NCI-H82 (cell line): ENCODE measurements around the gene GRIA4.

Experiments
- DNase-seq: peaks from one replicate; lab custom pipeline; 2025; lab: John Stamatoyannopoulos, UW

Gene GRIA4

GRCh38 chr11:105609832-105610781, at the start of gene GRIA4:
TSS of gene GRIA4 (plus strand) at chr11:105610073. CDS start at chr11:105610998, 925 bp downstream.
- DNase-seq: peak; percentile 68

- no peak for DNase-seq
Measured at GRCh38 chr11:105573091-105573490, 36.8 kb upstream of the GRIA4 start.

- DNase-seq: no peak
Measured at GRCh38 chr11:105574974-105575373, 34.9 kb upstream of the GRIA4 start.

GRCh38 chr11:105577641-105578040, 32.2 kb upstream of the GRIA4 start:
- peak; percentile 22 for DNase-seq

GRCh38 chr11:105579111-105579510, 30.8 kb upstream of the GRIA4 start:
- DNase-seq: no peak

GRCh38 chr11:105582497-105582896, 27.4 kb upstream of the GRIA4 start:
- DNase-seq: no peak

- DNase-seq: no peak
Measured at GRCh38 chr11:105588001-105588400, 21.9 kb upstream of the GRIA4 start.

- DNase-seq: no peak
Measured at GRCh38 chr11:105589346-105589745, 20.5 kb upstream of the GRIA4 start.

- DNase-seq: no peak
Measured at GRCh38 chr11:105592035-105592434, 17.8 kb upstream of the GRIA4 start.

- DNase-seq: no peak
Measured at GRCh38 chr11:105598371-105598770, 11.5 kb upstream of the GRIA4 start.

- no peak for DNase-seq
Measured at GRCh38 chr11:105603156-105603555, 6.7 kb upstream of the GRIA4 start.

- DNase-seq: peak; percentile 55
Measured at GRCh38 chr11:105609341-105609781, 512 bp upstream of the GRIA4 start.

GRCh38 chr11:105610871-105611571, 1.1 kb downstream of the GRIA4 start:
- peak; percentile 37 for DNase-seq

GRCh38 chr11:105611572-105612441, 1.9 kb downstream of the GRIA4 start:
- DNase-seq: peak; percentile 30

- DNase-seq: no peak
Measured at GRCh38 chr11:105612771-105613170, 2.9 kb downstream of the GRIA4 start.

GRCh38 chr11:105613183-105613582, 3.3 kb downstream of the GRIA4 start:
- DNase-seq: no peak

- no peak for DNase-seq
Measured at GRCh38 chr11:105618343-105618955, 8.6 kb downstream of the GRIA4 start.

- no peak for DNase-seq
Measured at GRCh38 chr11:105619556-105619955, 9.7 kb downstream of the GRIA4 start.

GRCh38 chr11:105622016-105622415, 12.1 kb downstream of the GRIA4 start:
- DNase-seq: no peak

- DNase-seq: no peak
Measured at GRCh38 chr11:105632316-105632715, 22.4 kb downstream of the GRIA4 start.

GRCh38 chr11:105635466-105635865, 25.6 kb downstream of the GRIA4 start:
- no peak for DNase-seq

GRCh38 chr11:105636496-105636895, 26.6 kb downstream of the GRIA4 start:
- no peak for DNase-seq
